Smooth muscle cell of the brain vasculature (primary cell): ENCODE measurements around the gene SLC26A1.
"Not testable (repeated sequence)": the region's sequence is repeated elsewhere in the genome, so short reads cannot be mapped to it uniquely, and the experiment has no call there.

Source experiments
- DNase-seq: peaks from one replicate; pipeline ENCODE4 v3.0.0-alpha.2; 2012; ENCODE audit warnings: low read depth, low spot score

Gene SLC26A1

DNA sequence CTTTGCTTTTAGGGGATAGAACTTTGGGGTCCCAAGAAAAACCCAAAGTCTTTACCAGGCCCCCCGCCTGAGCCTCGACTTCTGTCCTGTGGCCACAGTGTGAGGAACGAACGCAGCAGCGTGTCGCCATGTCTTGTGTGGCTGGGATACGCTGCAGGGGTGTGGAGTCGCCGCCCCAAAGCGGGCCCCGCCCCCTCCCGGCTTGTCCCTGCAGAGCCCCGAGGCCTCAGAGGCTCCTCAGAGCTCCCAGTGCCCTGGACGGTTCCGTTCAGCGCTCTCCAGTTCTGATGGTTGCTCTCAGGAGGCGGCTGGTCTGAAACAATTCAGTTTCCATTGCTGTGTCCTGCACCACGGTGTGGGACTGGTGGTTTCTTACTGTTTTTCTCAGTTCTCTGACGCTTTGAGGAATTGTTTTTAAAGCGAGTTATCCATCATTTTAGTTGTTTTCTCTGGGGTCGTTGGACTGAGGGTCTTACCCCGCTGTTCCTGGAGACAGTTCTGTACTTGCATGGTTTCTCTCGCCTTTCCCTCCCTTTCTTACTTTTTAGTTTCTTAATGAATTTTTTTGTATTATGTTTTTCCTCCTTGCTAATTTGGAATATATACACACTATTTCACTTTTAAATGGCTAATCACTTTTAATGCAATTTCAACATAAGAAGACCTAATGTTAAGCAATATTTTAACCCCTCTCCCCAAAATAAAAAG lies 7.9 kb downstream of the SLC26A1 start:
- DNase-seq = no peak

DNA sequence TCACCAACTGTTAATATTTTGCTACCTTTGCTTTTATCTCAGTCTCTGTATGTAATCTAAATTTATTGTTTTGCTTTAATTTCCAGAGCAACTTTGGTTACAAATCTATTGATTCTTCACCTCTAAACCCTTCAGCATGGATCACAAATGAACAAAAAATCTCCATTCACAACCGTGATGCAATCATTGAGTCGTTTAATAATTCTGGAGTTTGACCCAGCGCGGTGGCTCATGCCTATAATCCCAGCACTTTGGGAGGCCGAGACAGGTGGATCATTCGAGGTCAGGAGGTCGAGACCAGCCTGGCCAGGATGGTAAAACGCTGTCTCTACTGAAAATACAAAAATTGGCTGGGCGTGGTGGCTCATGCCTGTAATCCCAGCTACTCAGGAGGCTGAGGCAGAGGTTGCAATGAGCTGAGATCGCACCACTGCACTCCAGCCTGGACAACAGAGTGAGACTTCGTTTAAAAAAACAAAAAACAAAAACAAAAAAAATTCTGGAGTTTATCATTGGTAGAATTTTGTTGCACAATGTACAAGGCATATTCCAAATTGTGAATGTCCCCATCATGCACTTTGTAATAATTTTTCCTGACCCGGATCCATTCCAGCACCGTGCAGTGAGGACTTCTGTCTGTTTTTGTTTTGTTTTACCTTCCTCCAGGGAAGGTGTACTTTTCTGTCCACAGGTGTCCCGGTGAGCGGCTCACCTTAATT lies 8.7 kb downstream of the SLC26A1 start:
- no peak for DNase-seq

DNA sequence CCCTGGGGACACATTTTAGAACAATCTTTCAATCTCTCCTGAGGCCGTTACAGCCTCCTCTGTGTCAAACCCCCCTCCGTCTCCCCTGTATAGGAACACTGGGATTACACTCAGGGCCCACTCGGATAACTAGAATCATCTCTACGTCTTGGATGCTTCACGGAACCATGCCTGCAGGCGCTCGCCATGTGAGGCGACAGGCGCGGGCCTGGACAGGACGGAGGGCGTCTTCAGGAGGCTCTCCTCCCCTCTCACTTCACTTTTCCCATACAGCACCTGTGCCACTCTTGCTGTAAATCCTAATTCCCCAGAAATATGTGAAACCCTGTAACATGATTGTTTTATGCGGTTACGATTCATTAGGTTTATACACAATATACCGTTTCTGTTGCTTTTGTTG lies 10.4 kb downstream of the SLC26A1 start:
- DNase-seq = no peak

DNA sequence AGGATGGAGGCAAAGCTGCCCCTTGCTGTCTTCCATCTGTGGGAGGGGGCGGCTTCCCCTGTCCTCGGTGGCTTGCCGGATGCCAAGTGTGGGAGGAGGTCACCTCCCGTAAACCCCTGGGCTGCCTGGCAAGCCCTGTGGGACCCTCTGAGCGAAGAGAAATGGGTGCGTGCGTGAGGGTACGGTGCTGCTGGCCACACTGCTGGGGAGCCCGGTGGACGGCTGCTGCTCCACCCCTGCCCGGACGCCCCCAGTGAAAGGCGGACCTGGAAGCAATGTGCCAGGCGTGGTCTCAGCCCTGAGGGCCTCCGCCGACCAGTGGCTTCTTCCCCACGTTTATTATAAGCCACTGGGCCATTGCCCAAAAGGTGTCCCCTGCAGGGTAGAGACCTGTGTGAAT lies 10.9 kb downstream of the SLC26A1 start:
- no peak for DNase-seq

DNA sequence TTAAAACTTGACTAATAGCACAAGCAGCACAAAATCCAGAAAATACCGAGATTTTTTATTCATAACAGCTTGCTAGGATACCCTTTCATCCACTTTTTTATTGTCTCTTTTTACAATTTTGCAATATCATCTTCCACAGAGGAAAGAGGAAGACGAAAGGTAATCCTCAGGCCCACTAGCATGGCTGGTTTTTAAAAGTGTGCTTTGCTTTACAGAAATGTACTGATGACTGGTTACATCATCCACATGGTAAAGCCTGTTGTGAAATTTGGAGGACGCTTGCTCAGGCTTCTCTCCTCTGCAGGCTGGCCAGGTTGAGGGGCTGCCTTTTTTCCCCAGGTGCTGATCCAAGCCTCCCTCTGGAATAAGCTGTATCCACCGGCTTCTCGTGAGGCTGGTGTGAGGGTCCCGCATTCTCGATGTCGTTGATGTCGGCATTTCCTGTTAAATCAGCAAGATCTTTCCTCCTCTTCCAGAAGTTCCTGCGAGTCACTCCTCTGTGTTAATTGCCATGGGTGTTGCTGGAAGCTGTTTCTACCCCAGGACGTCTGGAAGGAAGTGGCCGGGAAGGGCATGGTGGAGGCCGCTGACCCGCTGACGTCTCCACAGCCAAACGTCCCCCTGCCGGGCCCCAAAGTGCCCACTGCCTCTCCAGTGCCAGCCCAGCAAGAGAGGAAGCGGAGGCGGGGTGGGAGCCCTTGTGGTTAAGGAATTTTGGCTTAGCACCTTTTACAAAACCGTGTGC lies 14.1 kb downstream of the SLC26A1 start:
- DNase-seq = no peak

DNA sequence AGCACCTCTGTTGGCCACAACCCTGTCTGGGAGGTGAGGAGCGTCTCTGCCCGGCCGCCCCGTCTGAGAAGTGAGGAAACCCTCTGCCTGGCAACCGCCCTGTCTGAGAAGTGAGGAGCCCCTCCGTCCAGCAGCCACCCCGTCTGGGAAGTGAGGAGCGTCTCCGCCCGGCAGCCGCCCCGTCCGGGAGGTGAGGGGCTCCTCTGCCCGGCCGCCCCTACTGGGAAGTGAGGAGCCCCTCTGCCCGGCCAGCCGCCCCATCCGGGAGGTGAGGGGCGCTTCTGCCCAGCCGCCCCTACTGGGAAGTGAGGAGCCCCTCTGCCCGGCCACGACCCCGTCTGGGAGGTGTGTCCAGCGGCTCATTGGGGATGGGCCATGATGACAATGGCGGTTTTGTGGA lies 17.2 kb downstream of the SLC26A1 start:
- DNase-seq = not testable (repeated sequence)

DNA sequence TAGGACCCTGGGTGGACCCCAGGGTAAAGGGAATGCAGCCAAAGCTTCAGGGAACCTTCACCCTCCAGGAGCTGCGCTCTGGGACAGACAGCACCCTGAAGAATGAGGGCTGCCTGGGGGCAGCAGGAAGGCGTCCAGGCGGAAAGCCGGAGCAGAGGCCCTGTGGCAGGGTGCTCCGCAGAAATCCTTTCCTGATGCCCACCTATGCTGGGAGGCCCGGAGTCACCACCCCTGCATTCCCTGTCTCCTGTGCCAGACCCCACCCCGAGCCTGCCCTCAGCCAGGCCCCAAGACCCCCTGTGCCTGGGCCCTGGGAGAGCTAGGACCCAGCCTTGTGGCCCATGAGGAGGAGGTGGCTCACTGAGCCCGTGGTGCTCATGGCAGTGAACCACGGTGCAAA lies 18.5 kb downstream of the SLC26A1 start:
- no peak for DNase-seq

DNA sequence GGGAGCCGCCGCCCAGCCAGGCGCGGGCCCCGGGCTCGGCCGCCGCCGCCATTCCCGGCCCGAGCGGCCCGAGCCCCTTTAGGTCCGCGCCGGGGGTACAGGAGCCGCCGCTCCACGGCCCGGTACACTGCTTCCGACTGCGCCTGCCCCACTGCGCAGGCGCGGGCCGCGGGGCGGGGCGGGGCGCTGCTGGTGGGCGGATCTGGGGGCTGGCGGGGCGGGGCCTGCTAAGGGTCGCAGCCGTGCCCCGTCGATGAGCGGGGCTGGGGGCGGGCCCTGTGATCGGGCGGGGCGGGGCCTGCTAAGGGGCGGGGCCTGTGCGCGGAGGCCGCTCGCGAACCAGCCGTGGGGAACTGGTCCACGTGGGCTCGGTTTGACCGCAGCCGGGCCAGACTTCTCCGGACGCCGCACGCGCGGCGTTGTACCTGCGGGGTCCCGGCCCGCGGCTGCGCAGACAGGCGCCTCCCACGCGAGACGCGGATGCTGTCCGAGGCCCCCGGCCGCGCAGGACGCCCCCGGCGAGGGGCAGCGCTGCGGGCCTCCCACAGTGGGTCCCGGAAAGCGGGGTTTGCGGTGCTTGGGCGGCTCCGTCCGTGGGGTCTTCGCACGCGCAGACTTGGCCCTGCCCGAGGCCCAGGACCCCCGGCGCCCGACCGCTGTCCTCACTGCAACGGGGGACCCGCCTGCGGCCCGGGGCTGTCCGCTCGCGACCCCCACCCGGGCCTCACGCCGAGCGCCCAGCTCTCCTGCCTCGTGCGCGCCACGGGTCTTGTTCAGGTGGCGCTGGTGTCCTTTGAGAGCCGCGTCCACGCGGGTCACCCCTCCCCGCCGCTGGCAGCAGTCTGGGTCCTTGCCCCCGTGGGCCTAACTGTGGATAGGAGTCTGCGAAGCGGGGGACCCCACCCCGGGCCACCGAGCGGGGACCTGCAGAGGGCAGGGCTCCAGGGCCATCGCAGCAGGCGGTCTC lies 19.5 kb downstream of the SLC26A1 start, which contains the start of gene DGKQ:
Gene DGKQ (minus strand): TSS at position 139 of the 967 bp plus-strand sequence. CDS start 87 bp downstream, at position 52.
- DNase-seq = peak; percentile 41

DNA sequence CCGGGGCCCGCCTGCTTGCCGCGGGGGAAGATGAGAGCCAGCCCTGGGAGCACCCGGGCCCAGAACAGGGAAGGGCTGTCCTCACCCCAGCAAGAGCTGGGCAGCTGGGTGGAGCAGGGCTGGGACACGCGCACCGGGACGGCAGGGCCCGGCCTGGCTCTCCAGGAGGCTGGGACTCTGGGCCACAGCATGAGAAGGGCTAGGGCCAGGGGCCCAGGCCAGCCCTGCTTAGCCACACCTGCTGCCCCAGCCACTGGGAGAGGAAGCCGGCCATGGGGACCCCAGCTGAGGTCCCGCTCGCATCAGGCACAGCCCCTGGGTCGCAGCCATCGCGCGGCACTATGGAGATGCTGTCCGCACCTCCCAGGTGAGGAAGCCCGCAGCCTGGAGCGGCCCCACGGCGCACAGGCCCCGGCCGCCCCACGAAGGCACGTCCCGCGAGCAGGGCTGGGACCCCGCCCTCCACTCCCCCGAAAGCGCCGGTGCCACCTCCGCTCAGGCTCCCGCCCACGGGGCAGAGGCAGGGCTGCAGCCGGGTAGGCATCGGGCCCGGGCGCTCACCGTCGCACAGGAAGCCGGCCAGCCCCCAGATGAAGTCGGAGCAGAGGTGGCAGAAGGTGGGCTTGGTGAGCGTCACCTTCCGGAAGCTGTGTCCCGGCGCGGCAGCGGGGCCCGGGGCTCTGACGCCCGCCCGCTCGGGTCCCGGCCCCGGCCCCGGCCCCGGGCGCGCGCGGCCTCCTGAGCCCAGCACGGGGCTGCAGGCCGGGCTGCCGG lies 20.4 kb downstream of the SLC26A1 start:
- no peak for DNase-seq

DNA sequence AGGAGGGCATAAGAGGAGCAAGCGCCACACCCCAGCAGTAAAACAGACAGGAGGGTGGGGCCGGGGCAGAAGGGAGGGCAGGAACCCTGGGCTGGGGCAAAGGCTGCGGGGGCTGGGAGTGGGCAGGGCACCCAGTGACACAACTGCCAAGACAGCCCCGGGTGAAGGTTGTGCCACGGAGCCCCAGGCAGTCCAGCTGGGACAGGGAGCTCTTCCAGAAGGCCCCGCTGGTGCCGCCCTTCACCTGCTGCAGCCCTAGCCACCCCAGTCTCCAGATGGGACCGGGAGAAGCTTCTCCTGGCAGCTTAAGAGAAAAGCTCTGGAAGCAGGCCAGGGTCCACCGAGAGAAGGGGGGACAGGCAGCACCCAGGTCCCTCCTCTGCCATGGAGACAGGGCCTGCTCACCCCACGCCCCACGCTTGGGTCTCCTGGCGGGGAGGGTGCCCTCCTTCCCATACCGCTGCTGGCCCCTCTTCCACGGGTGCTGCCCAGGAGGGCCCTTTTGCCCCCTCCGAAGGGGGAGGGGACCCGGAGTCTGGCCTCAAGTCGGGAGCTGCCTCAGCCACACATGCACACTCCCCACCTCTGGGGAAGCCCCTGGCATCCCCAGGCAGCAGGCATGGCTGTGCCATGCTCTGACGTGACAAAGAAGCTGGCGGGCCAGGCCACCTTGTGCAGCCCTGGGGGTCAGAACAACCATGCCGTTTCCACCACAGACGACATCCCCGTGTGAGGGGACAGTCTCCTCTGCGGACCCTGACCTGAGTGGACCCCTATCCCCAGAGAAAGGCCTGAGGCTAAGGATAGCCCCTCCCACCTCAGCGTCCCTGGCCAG lies 21.3 kb downstream of the SLC26A1 start:
- no peak for DNase-seq

DNA sequence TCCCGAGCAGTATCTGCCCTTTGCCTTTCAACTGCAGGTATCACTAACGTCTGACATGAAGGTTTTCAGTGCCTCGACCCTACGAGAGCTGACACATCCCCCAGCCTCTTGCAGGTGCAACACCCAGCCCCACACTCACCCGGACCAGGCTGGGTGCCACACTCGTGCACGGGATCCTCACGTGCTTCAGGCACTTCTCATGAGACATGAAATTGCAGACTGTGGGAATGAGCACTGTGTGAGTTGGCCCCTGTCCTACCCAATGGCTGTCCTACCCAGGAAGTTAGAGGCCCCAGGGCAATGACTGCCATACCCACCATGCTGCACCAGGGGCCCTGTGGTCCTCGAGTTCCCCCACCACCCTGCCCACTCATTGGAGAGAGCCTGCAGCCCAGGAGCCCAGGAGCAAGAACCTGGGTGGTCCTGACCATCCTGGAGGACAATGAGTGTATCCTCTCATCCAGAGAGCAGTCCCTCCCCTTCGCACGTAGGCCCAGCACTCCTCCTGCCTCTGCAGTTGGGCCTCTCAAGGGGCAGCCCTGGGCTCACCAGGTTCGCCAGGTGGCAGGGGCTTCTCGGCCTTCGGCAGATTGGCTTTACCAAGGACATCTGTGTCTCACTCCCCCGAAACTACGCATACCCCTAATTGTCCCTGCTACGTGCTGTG lies 22.2 kb downstream of the SLC26A1 start:
- DNase-seq = no peak

DNA sequence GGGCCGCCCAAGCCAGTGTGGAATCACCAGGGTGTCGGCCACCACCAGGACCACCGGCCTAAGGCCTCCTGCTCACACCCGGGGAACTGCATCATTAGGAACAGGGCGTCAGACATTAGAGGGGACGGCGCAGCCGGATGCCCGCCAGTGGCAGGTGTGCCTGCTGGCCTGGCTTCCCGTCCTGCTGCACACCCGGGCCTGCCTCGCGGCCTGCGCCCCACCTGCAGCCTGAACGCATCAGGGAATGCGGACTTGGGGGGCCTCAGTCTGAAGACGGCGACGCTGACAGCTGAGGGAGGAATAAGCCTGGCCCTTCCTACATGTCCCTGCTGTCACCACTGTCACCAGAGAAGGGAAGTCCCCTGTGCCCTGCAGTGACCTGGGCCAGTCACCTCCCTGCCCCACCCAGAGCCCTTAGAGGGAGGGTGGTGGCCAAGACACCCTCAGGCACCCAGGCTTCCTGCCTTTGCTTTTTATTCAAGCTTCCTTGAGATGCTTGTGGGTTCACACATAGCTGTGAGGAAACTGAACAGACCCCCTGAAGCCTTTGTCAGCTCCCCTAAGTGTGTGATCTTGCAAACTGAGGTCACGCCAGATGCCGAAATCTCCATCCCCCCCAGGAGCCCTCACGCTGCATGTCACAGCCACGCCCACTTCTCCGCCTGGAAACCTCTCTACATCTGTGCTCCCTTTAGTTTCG lies 23.0 kb downstream of the SLC26A1 start:
- no peak for DNase-seq

DNA sequence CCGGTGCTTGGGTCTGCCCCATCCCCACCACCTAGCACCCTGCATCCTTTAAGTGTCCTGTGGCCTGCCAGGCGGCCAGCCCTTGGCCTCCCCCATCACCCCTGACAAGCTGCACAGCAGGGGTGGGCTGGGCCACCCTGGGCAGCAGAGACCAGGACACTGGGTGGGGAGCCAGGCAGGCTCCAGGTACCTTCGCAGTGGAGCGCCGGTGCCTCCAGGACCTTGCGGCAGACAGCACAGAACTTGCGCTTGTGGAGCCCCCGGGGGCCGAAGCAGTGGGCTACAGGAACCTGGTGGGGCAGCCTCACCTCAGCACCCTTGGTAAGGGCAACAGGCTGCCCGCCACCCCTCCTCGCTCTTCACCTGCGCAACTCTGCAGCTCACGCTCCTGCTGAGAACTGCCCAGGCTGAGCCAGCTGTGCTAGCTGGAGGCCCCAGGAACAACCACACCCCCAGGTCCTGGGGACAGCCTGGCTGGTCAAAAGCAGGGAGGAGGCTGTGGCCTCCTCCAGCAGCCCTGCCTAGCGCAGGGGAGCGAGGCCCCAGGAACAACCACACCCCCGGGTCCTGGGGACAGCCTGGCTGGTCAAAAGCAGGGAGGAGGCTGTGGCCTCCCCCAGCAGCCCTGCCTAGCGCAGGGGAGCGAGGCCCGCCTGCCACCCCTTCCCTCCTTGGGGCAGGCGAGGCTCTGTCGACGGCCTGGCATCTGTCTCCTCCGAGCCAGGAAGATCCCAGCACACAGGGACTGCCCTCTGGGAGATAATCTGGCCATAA lies 24.4 kb downstream of the SLC26A1 start:
- DNase-seq = no peak

DNA sequence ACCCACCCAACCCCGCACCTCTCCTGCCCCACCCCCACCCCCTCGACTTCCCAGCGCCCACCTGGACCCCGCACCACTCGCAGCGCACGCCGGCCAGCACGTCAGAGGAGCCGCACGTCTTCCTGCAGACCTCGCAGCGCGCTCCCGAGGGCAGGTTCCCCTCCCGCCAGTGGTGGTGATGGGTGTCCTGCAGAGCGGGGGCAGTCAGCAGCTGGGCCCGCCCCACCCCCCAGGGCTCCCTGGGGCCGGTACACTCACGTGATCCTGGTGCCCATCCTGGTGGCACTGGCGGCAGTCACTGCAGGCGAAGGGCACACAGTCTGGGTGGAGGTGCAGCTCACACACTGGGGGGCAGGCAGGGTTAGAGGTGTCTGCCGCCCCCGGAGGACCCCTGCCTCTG lies 25.0 kb downstream of the SLC26A1 start:
- DNase-seq = no peak

DNA sequence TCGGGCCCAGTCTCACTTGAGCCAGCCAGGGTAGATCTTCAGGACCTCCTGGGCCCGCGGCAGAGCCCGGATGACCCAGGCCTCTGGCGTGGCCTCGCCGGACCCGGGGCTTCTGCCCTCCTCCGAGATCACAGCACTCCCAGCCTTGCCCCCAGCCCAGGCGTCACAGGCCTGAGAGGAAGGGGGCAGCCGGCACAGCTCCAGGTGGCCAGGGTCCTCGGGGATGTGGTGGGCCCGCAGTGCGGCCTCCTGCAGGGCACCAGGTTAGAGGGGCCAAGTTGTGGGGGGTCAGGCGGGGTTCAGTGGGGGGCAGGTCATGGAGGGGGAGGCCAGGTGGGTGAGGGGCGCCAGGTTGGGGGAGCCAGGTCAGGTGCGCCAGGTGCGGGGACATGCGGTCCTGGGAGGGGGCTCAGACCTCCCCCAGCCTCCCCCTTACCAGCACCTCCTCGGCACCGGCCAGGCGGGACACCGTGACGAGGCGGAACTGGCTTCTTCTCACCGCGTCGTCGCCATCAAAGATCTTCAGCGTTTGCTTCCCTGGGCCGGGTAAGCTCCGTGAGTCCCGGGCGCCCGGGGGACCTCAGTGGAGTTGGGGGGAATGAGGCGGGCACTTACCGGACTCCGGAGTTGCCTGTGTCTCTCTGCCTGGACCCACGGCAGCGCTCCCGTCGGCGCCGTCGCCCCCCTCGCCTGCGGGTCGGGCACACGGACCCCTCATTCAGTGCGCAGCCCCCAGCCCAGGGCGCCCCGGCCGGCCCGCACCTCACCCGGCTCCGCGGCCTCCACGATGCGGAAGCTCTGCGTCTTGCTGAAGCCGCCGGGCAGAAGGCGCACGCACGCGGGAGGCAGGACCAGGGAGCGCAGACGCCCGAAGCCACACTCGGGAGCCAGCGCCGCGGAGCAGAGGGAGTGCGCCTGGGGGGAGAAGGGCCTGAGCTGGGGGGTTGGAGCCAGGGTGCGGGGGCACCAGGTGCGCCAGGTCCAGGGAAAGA lies 25.8 kb downstream of the SLC26A1 start:
- DNase-seq = no peak
